NB4 (cell line): Measurements from ENCODE around the gene PDCL3.

ENCODE experiments used
- DNase-seq: peaks from one replicate; pipeline ENCODE4 v3.0.0; 2010; ENCODE audit warnings: low read depth
- H3K4me3 ChIP-seq: one replicate; pipeline ENCODE4 v1.5.1; 2011; ENCODE audit warnings: mild to moderate bottlenecking, low read depth, low read length, moderate library complexity
- MYC ChIP-seq: IDR thresholded peaks from 2 replicates; pipeline ENCODE4 v1.6.1; 2011; ENCODE audit warnings: low read depth, low read length
- POLR2A ChIP-seq: IDR thresholded peaks from 2 replicates; pipeline ENCODE4 v1.6.1; 2011; ENCODE audit warnings: mild to moderate bottlenecking; ENCODE audit not compliant: insufficient read length; ENCODE audit errors: extremely low read depth
- TF ChIP-seq, protein P1 (sequence below): IDR thresholded peaks from one replicate; pipeline ENCODE4 v1.5.1; 2012; ENCODE audit warnings: low read depth, low read length
- TF ChIP-seq, protein P2 (sequence below): IDR thresholded peaks from 2 replicates; pipeline ENCODE4 v1.6.1; 2011; ENCODE audit warnings: low read depth, low read length

The PDCL3 gene

DNA sequence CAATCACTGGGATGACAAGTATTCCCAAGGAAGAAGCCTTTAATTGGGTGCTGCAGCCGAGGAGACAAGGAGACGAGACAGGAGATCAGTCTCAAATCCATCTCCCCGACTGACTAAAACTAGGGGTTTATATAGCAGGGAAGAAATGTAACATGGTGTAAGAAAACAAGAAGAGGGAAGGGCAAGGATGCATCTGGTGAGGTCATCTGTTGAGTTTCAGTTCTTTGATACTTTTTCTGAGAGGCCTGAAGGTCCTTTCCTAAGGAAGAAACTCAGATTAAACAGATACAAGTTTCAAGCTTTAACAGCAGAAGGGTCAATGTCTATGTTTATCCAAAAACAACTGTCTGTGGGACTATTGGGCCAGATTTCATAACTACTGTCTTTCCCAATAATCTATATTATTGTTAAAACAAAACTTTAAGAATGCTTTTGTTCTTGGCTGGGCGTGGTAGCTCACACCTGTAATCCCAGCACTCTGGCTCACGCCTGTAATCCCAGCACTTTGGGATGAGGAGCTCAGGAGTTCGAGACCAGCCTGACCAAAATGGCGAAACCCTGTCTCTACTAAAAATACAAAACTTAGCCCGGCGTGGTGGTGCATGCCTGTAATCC is 2.5 kb upstream of the PDCL3 start:
- no peak overlapping the region for H3K4me3 ChIP-seq
- no peak for DNase-seq
- TF ChIP-seq POLR2A (no peak), MYC (no peak)
- TF ChIP-seq, protein P1, sequence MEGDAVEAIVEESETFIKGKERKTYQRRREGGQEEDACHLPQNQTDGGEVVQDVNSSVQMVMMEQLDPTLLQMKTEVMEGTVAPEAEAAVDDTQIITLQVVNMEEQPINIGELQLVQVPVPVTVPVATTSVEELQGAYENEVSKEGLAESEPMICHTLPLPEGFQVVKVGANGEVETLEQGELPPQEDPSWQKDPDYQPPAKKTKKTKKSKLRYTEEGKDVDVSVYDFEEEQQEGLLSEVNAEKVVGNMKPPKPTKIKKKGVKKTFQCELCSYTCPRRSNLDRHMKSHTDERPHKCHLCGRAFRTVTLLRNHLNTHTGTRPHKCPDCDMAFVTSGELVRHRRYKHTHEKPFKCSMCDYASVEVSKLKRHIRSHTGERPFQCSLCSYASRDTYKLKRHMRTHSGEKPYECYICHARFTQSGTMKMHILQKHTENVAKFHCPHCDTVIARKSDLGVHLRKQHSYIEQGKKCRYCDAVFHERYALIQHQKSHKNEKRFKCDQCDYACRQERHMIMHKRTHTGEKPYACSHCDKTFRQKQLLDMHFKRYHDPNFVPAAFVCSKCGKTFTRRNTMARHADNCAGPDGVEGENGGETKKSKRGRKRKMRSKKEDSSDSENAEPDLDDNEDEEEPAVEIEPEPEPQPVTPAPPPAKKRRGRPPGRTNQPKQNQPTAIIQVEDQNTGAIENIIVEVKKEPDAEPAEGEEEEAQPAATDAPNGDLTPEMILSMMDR: no peak

DNA sequence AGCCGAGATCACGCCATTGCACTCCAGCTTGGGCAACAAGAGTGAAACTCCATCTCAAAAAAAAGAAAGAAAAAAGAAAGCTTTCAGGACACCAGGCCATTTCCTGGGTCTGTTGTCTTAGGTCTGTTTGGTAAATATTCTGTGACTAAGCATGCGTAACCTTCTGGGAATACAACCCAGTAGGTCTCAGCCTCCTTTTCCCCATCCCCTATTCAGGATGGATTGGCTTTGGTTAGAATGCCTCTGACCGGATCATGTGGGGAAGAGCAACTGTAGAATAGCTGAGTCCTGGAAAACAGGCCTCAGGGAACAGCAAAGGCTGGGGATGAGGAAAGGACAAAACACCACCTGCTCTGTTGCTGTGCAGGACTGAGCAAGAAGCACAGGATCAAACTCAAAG is 1.6 kb upstream of the PDCL3 start:
- H3K4me3 ChIP-seq: no peak overlapping the region
- TF ChIP-seq, protein P1: no peak
- no peak for TF ChIP-seq POLR2A
- DNase-seq: no peak

DNA sequence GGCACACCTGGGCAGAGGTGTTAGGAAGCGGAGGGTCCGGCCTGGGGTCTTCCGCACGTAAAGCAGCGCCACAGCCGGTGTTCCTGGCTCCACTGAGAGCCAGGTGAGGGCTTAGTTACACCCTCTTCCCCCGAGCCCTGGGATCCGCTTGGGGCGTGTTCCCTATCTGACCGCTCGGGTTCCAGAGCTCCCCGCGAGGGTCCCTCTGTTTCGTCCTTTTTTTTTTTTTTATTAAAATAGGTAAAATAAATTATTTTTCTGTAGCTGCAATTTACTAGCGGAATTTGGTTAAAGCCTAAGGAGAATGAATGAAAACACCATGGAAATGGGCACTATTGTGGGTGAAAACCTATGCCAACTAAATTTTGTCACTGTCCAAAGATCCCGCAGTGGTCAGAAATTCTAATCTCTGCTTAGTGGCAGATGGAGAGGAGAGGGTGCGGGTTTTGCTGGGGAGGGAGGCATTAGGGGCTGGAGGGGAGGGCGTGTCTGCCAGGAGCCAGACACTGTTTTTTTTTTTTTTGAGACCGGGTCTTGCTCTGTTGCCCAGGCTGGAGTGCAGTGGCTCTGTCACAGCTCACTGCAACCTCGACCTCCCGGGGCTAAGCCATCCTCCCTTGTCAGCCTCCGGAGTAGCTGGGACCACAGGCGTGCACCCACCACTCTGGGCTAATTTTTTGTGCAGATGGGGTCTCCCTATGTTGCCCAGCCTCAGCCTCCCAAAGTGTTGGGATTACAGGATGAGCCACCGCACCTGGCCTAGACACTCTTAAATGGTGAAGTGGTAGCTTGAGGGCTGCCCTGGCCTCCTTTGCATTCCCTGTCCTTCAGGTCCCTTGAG is 834 bp downstream of the PDCL3 start:
- TF ChIP-seq, protein P1: no peak
- TF ChIP-seq POLR2A (no peak), MYC (no peak)
- TF ChIP-seq, protein P2, sequence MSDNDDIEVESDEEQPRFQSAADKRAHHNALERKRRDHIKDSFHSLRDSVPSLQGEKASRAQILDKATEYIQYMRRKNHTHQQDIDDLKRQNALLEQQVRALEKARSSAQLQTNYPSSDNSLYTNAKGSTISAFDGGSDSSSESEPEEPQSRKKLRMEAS: no peak
- DNase-seq: no peak
- H3K4me3 ChIP-seq: peak overlapping the region; percentile 88

DNA sequence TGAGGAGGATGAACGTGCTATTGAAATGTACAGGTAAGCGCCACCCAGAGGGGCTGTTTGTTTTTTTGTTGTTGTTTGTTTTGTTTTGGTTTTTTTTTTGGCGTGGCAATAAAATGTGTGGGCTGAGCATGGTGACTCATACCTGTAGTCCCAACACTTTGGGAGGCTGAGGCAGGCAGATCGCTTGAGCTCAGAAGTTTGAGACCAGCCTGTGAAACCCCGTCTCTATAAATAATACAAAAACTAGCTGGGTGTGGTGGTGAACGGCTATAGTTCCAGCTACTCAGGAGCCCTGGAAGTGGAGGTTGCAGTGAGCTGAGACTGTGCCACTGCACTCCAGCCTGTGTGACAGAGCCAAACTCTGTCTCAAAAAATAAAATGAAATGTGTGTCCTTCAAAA is 6.2 kb downstream of the PDCL3 start:
- TF ChIP-seq, protein P2: no peak
- TF ChIP-seq MYC (no peak), POLR2A (no peak)
- no peak overlapping the region for H3K4me3 ChIP-seq
- no peak for DNase-seq

DNA sequence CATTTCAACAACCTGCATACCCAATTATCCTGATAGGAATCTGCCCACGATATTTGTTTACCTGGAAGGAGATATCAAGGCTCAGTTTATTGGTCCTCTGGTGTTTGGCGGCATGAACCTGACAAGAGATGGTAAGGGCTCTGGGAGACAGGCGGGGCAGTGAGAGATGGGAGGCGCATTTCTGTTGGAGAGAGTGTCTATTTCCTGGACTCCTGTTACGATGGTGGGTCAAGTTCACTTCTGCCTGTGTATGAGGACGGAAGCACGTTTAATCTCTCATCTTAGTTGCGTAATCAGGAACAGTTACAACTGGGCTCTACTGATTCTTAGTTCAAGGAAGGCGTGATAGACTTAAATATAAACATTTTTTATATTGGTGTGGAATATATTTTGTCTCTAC is 8.9 kb downstream of the PDCL3 start:
- TF ChIP-seq, protein P1: no peak
- TF ChIP-seq MYC: peak; percentile 64
- TF ChIP-seq POLR2A: no peak
- TF ChIP-seq, protein P2: peak; percentile 37; the same call in 1 of the 2 replicates
- peak; percentile 78 for DNase-seq
- no peak overlapping the region for H3K4me3 ChIP-seq

DNA sequence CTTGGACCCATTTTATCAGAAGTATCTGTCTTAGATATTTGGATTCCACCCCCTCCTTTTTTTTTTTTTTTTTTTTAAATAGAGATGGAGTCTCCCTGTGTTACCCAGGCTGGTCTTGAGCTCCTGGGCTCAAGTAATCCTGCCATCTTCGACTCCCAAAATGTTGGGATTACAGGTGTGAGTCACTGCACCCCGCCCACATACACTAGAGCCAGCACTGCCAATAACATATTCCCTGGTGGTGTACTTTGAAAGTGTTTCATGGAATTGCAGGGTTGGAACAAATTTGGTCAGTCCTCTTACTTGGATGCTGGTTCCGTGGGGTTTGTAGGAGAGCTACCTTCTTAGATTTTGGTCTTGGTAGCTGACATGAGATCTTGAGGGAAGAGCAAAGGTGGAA is 15.0 kb downstream of the PDCL3 start:
- DNase-seq: no peak
- TF ChIP-seq MYC: no peak
- TF ChIP-seq, protein P1: no peak
- no peak for TF ChIP-seq POLR2A
- TF ChIP-seq, protein P2: no peak
- no peak overlapping the region for H3K4me3 ChIP-seq
